GM12872 (cell line): ENCODE data around the gene CHRNA4.

Source experiments
- TF ChIP-seq, protein P1 (sequence below): IDR thresholded peaks from 3 replicates; pipeline ENCODE4 v1.5.1; 2011; ENCODE audit warnings: low read depth, mild to moderate bottlenecking, low read length, moderate library complexity; ENCODE audit not compliant: insufficient read depth

Gene CHRNA4

DNA sequence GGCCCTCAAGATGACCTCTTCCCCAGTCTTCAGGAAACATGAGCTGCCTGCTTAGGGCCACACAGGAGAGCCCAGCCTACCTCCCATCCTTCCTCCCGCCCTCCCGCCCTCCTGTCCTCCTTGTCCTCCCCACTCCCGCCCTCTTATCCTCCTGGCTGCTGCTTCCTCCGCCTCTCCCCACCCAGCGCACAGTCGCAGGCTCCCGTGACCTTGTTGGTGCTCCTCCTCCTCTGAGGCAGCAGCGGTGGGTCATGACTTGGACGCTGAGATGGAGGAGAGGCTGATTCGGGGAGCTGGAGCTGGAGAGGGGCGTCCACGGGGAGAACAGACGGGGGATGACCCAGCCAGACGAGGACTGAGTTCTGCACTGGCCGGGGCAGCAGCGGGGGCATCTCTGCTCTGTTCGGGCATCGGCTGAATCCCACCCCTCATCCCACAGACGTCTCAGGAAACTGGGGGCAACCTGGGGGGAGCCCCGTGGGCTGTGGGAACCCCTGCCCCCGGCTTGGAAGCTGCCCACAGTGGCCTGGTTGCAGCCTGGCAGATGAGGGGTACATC, 32.4 kb downstream of the CHRNA4 start:
- TF ChIP-seq, protein P1, sequence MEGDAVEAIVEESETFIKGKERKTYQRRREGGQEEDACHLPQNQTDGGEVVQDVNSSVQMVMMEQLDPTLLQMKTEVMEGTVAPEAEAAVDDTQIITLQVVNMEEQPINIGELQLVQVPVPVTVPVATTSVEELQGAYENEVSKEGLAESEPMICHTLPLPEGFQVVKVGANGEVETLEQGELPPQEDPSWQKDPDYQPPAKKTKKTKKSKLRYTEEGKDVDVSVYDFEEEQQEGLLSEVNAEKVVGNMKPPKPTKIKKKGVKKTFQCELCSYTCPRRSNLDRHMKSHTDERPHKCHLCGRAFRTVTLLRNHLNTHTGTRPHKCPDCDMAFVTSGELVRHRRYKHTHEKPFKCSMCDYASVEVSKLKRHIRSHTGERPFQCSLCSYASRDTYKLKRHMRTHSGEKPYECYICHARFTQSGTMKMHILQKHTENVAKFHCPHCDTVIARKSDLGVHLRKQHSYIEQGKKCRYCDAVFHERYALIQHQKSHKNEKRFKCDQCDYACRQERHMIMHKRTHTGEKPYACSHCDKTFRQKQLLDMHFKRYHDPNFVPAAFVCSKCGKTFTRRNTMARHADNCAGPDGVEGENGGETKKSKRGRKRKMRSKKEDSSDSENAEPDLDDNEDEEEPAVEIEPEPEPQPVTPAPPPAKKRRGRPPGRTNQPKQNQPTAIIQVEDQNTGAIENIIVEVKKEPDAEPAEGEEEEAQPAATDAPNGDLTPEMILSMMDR, result no peak

GRCh38 chr20:63328026-63328700, 33.0 kb downstream of the CHRNA4 start:
- TF ChIP-seq, protein P1, result no peak

- TF ChIP-seq, protein P1, result no peak
These were observed 33.9 kb downstream of the CHRNA4 start for GRCh38 chr20:63327231-63327745.

DNA sequence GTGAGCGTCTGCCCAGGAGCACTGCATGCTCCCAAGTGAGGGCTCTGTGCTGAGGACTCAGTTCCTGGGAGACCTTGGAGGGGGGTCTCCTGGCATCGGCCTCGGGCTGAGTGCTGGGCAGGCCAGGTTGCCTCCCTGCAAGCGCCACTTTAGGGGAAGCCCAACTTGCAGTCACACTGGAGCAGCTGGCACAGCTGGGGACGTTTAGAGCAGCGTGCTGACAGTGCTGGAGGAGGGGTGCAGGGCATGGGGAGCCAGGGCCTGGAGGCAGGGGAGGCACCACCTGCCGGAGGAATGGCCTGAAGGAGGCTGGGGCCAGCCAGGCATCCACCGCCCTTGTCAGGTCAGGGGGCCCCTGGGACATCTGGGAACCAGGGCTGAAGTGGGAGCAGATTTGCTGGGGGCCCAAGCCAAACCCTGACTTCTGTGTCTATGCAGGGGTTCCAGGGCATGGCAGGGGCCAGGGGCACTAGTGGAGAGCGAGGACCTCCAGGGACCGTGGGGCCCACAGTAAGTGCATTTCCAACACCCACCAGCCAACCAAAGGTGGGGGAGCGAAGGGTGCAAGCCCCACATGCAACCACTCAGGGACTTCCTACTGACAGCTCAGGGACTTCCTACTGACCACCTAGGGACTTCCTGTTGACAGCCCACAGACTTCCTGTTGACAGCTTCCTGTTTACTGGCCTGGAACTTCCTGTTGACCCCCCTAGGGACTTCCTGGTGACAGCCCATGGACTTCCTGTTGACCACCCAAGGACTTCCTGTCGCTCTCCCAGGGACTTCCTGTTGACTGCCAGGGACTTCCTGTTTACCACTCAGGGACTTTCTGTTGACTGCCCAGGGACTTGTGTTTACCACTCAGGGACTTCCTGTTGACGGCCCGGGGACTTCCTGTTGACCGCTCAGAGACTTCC, 34.6 kb downstream of the CHRNA4 start:
- TF ChIP-seq, protein P1, result no peak

- TF ChIP-seq, protein P1, result no peak
These were observed 35.4 kb downstream of the CHRNA4 start for GRCh38 chr20:63325554-63326313.

DNA sequence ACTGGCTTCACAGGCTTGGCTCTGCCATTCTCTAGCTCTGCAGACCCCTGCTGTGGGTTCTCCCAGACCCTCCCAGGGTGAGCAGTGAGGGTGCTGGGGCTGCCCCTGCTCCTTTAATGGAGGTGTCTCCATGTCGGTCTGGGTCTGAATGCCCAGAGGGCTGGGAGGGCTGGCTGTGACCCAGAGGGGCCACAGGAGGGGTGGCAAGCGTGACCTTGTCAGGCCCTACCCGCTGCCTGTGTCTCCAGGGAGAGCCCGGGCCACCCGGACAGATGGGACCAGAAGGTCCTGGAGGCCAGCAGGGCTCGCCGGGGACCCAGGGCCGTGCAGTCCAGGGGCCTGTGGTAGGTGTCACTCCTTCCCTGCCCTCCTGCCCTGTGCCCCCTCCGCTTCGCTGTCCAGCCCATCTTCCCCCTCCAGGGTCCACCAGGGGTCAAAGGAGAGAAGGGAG, 36.1 kb downstream of the CHRNA4 start:
- TF ChIP-seq, protein P1, result no peak
